HepG2 (cell line): ENCODE results near the gene MLLT1. TPM values are rescaled to one million over a fixed set of nuclear protein-coding genes. Genes with fewer than 3 reads are reported as not detected.
A peak's percentile ranks its signal among the peaks of the same experiment; 100 is the strongest.

Source experiments
- AGO2 ChIP-seq: fragments of 200-400 bp; formaldehyde crosslinking; optimal IDR thresholded peaks from 2 replicates; pipeline ENCODE3; 2017; ENCODE audit warnings: mild to moderate bottlenecking, low read depth, low read length, moderate library complexity
- ARID2 ChIP-seq: sonication (generic); formaldehyde crosslinking; IDR thresholded peaks from 2 replicates; pipeline ENCODE4 v1.8.1; 2022; ENCODE audit warnings: mild to moderate bottlenecking, missing genetic modification reagents, borderline replicate concordance
- BHLHE40 ChIP-seq: IDR thresholded peaks from 2 replicates; pipeline ENCODE4 v1.6.1; 2011; ENCODE audit warnings: low read length, improper control_type of control experiment
- BRF2 ChIP-seq: sonication (generic); formaldehyde crosslinking; IDR thresholded peaks from 2 replicates; pipeline ENCODE4 v1.8.1; 2022; ENCODE audit warnings: mild to moderate bottlenecking, missing genetic modification reagents
- HINFP ChIP-seq: sonication (generic); formaldehyde crosslinking; IDR thresholded peaks from 2 replicates; pipeline ENCODE4 v1.4.0; 2020; ENCODE audit warnings: low read depth, mild to moderate bottlenecking, missing genetic modification reagents
- HNRNPL ChIP-seq: fragments of 200-400 bp; formaldehyde crosslinking; IDR thresholded peaks from 2 replicates; pipeline ENCODE4 v1.6.1; 2017; ENCODE audit warnings: mild to moderate bottlenecking, low read depth, low read length
- NR2F2 ChIP-seq: IDR thresholded peaks from 2 replicates; pipeline ENCODE4 v1.6.1; 2012; ENCODE audit warnings: low read depth, inconsistent platforms, borderline replicate concordance
- RAD21 ChIP-seq: fragments of 450-650 bp; formaldehyde crosslinking; IDR thresholded peaks from 2 replicates; pipeline ENCODE4 v1.5.0; 2020; ENCODE audit warnings: mild to moderate bottlenecking
- RBAK ChIP-seq: sonication (generic); formaldehyde crosslinking; IDR thresholded peaks from 2 replicates; pipeline ENCODE4 v1.5.1; 2020; ENCODE audit warnings: mild to moderate bottlenecking, missing genetic modification reagents
- RFXANK ChIP-seq: IDR thresholded peaks from 2 replicates; pipeline ENCODE4 v1.6.1; 2016
- SMC3 ChIP-seq: IDR thresholded peaks from 2 replicates; pipeline ENCODE4 v1.6.1; 2011; ENCODE audit warnings: low read length, improper control_type of control experiment
- SRSF1 ChIP-seq: fragments of 200-400 bp; formaldehyde crosslinking; optimal IDR thresholded peaks from 2 replicates; pipeline ENCODE3; 2017; ENCODE audit warnings: mild to moderate bottlenecking, low read depth, low read length, moderate library complexity
- XBP1 ChIP-seq: sonication (generic); formaldehyde crosslinking; IDR thresholded peaks from 2 replicates; pipeline ENCODE4 v1.5.0; 2020; ENCODE audit warnings: missing genetic modification reagents
- XRCC5 ChIP-seq: fragments of 200-400 bp; formaldehyde crosslinking; optimal IDR thresholded peaks from 2 replicates; pipeline ENCODE3; 2017; ENCODE audit warnings: mild to moderate bottlenecking, low read length
- ZFP91 ChIP-seq: sonication (generic); formaldehyde crosslinking; IDR thresholded peaks from 2 replicates; pipeline ENCODE4 v1.9.0; 2022; ENCODE audit warnings: missing genetic modification reagents, mild to moderate bottlenecking, borderline replicate concordance
- polyA plus RNA-seq, 8 experiments: library from polyadenylated mRNA; depleted of rRNA in 3 of 8; stranded (reverse) in 7 of 8; unstranded in 1 of 8; fragments of >200 nt; fragmentation: Illumina TruSeq in 4 of 8; extraction: Trizol in 4 of 8; gene quantifications; 2 replicates each; pipeline versions ENCODE4 v1.2.1 to v1.2.3, GENCODE V29; 2011 to 2016; ENCODE audit warnings: low read depth in 4 of 8, missing spikeins in 1 of 8, mixed read lengths in 1 of 8; ENCODE audit not compliant: insufficient read depth in 1 of 8
- total RNA-seq, 5 experiments: library from RNA; depleted of rRNA; stranded (reverse); fragments of >200 nt; fragmentation: Illumina TruSeq; extraction: Trizol; gene quantifications; 2 replicates each; pipeline ENCODE4 v1.2.3, GENCODE V29; 2016; ENCODE audit warnings: low read depth in 1 of 5
- TF ChIP-seq, protein P1 (sequence below): sonication (generic); formaldehyde crosslinking; IDR thresholded peaks from 2 replicates; pipeline ENCODE4 v1.9.0; 2022; ENCODE audit warnings: low read depth, missing genetic modification reagents
- TF ChIP-seq, protein P2 (sequence below): sonication (generic); formaldehyde crosslinking; conservative IDR thresholded peaks from 2 replicates; pipeline ENCODE4 v1.8.0; 2022; ENCODE audit warnings: mild to moderate bottlenecking, moderate library complexity, missing genetic modification reagents
- TF ChIP-seq, protein P3 (sequence below): sonication (generic); formaldehyde crosslinking; IDR thresholded peaks from 2 replicates; pipeline ENCODE4 v1.4.0; 2020; ENCODE audit warnings: missing genetic modification reagents

Gene MLLT1
- total and polyA plus RNA-seq, 2 of the 13 experiments (the other 11 are each of a cell fraction or from before 2014, with no cell fraction given) = 11.7 to 12.2 TPM

DNA sequence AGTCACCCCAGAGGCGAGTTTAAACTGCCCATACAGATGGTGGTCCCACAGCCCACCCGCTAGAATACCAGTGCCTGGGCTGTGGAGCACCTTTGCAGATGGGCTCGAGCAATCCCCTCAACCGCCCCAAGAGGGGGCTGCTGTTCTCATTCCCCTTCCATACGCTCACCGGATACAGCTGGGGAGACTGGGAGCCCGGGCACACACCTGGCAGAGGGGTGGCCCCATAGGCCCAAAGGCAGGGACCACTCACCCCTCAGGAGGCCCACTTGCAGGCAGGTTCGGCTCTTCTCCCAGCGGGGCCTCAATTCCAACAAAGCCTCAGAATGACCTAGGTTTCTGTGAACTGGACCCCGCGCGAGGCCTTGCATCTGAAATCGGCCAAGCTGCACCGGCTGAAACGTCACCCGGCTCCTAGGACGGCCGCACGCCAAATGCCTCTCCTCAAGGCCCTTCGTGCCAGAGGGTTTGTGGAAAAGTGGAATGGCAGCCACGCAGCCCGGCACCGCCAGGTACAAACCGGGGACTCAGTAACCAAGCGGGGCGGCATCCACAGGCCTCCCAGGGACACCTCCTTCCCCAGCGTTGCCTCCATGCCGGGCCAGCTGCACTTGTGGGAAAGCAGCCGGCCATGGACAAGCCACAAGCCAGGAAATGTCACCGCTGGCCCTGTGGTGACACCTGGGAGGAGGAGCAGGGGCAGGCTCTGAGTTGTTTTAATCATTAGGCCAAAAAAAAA, 18.7 kb downstream of the MLLT1 start (continued):
- TF ChIP-seq ARID2 (no peak), HNRNPL (0 out of 2 replicates have a peak, but pooled peaks have one; percentile 19), SMC3 (peak; percentile 36; the same call in 1 of the 2 replicates), RBAK (CRISPR knock-in tag) (no peak), RFXANK (CRISPR knock-in tag) (no peak), ZFP91 (CRISPR knock-in tag) (peak; percentile 14; the same call in 1 of the 2 replicates), HINFP (CRISPR knock-in tag) (no peak), SRSF1 (peak; percentile 55), BRF2 (CRISPR knock-in tag) (no peak), RAD21 (CRISPR knock-in tag) (peak; percentile 47), XRCC5 (peak; percentile 54), XBP1 (CRISPR knock-in tag) (no peak), AGO2 (peak; percentile 36), NR2F2 (no peak), BHLHE40 (no peak)
- TF ChIP-seq, protein P1, sequence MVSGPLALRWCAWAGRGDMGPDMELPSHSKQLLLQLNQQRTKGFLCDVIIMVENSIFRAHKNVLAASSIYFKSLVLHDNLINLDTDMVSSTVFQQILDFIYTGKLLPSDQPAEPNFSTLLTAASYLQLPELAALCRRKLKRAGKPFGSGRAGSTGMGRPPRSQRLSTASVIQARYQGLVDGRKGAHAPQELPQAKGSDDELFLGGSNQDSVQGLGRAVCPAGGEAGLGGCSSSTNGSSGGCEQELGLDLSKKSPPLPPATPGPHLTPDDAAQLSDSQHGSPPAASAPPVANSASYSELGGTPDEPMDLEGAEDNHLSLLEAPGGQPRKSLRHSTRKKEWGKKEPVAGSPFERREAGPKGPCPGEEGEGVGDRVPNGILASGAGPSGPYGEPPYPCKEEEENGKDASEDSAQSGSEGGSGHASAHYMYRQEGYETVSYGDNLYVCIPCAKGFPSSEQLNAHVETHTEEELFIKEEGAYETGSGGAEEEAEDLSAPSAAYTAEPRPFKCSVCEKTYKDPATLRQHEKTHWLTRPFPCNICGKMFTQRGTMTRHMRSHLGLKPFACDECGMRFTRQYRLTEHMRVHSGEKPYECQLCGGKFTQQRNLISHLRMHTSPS (CRISPR knock-in tag) = no peak
- TF ChIP-seq, protein P2, sequence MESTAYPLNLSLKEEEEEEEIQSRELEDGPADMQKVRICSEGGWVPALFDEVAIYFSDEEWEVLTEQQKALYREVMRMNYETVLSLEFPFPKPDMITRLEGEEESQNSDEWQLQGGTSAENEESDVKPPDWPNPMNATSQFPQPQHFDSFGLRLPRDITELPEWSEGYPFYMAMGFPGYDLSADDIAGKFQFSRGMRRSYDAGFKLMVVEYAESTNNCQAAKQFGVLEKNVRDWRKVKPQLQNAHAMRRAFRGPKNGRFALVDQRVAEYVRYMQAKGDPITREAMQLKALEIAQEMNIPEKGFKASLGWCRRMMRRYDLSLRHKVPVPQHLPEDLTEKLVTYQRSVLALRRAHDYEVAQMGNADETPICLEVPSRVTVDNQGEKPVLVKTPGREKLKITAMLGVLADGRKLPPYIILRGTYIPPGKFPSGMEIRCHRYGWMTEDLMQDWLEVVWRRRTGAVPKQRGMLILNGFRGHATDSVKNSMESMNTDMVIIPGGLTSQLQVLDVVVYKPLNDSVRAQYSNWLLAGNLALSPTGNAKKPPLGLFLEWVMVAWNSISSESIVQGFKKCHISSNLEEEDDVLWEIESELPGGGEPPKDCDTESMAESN (CRISPR knock-in tag) = no peak
- TF ChIP-seq, protein P3, sequence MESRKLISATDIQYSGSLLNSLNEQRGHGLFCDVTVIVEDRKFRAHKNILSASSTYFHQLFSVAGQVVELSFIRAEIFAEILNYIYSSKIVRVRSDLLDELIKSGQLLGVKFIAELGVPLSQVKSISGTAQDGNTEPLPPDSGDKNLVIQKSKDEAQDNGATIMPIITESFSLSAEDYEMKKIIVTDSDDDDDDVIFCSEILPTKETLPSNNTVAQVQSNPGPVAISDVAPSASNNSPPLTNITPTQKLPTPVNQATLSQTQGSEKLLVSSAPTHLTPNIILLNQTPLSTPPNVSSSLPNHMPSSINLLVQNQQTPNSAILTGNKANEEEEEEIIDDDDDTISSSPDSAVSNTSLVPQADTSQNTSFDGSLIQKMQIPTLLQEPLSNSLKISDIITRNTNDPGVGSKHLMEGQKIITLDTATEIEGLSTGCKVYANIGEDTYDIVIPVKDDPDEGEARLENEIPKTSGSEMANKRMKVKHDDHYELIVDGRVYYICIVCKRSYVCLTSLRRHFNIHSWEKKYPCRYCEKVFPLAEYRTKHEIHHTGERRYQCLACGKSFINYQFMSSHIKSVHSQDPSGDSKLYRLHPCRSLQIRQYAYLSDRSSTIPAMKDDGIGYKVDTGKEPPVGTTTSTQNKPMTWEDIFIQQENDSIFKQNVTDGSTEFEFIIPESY = peak; percentile 44; the same call in 1 of the 2 replicates
